Frontal cortex (tissue), 4 donors: ENCODE measurements around the gene PTPRG. TPM values are rescaled to one million over a fixed set of nuclear protein-coding genes. Genes with fewer than 3 reads are reported as not detected.

Experiments used
- DNase-seq, 2 donors: peaks; one replicate each; pipeline ENCODE4 v3.0.0; 2012; ENCODE audit warnings: low spot score in 2 of 2
- FAIRE-seq: peaks from 2 replicates; lab custom pipeline; 2012; peaks lifted over from hg19 to GRCh38; lab: Jason Lieb, UNC
- total RNA-seq: library from RNA; depleted of rRNA; stranded (reverse); fragments of >200 nt; gene quantifications from one replicate; pipeline ENCODE4 v1.2.3, GENCODE V29; 2014
- donor health status: control.
- donor health status: control.
- donor health status: control.

PTPRG gene
- total RNA-seq, 1 donor from 2014 or later = 52.6 TPM

- FAIRE-seq = no peak
- DNase-seq = no peak
Observed at GRCh38 chr3:62173939-62174515, 612.7 kb downstream of the PTPRG start.

GRCh38 chr3:62175161-62175560 is 613.8 kb downstream of the PTPRG start:
- no peak for DNase-seq
- no peak for FAIRE-seq

- no peak for FAIRE-seq
Observed at GRCh38 chr3:62178032-62178431, 616.7 kb downstream of the PTPRG start.

GRCh38 chr3:62178739-62179600 is 617.6 kb downstream of the PTPRG start:
- no peak for FAIRE-seq
- no peak for DNase-seq

More at GRCh38 chr3:62178032-62178431, 616.7 kb downstream of the PTPRG start:
- DNase-seq = no peak

- DNase-seq = no peak
- FAIRE-seq = no peak
Observed at GRCh38 chr3:62180514-62180913, 619.1 kb downstream of the PTPRG start.

- no peak for FAIRE-seq
- DNase-seq = no peak
Observed at GRCh38 chr3:62183087-62183486, 621.7 kb downstream of the PTPRG start.

- FAIRE-seq (no peak), DNase-seq (no peak)
Observed at GRCh38 chr3:62183969-62184368, 622.6 kb downstream of the PTPRG start.

- no peak for FAIRE-seq
- DNase-seq = no peak
Observed at GRCh38 chr3:62184559-62184958, 623.2 kb downstream of the PTPRG start.

GRCh38 chr3:62187022-62187431 is 625.7 kb downstream of the PTPRG start:
- FAIRE-seq (no peak), DNase-seq (no peak)

GRCh38 chr3:62188681-62189375 is 627.5 kb downstream of the PTPRG start:
- no peak for FAIRE-seq
- peak; percentile 28 to 78 for DNase-seq

GRCh38 chr3:62189376-62189698 is 628.0 kb downstream of the PTPRG start:
- FAIRE-seq (no peak), DNase-seq (no peak)

GRCh38 chr3:62192891-62193290 is 631.5 kb downstream of the PTPRG start:
- FAIRE-seq = no peak
- DNase-seq = no peak

- no peak for DNase-seq
- FAIRE-seq = no peak
Observed at GRCh38 chr3:62193586-62194345, 632.4 kb downstream of the PTPRG start.

GRCh38 chr3:62197350-62198012 is 636.1 kb downstream of the PTPRG start:
- no peak for FAIRE-seq

GRCh38 chr3:62199126-62199525 is 637.8 kb downstream of the PTPRG start:
- FAIRE-seq = no peak
- DNase-seq = no peak

More at GRCh38 chr3:62197350-62198012, 636.1 kb downstream of the PTPRG start:
- DNase-seq = no peak

GRCh38 chr3:62201438-62202035 is 640.2 kb downstream of the PTPRG start:
- peak; percentile 52 to 55 for DNase-seq
- FAIRE-seq = peak; percentile 94

GRCh38 chr3:62203152-62203551 is 641.8 kb downstream of the PTPRG start:
- FAIRE-seq (no peak), DNase-seq (no peak)

GRCh38 chr3:62203561-62203960 is 642.2 kb downstream of the PTPRG start:
- DNase-seq (no peak), FAIRE-seq (no peak)

GRCh38 chr3:62207197-62207596 is 645.8 kb downstream of the PTPRG start:
- FAIRE-seq (no peak), DNase-seq (no peak)
